A673 (cell line): ENCODE measurements around the gene TREM1. TPM values are rescaled to one million over a fixed set of nuclear protein-coding genes. Genes with fewer than 3 reads are reported as not detected.
"Not testable (repeated sequence)": the region's sequence is repeated elsewhere in the genome, so short reads cannot be mapped to it uniquely, and the experiment has no call there.

Source experiments
- BruUV-seq: library from RNA; stranded (reverse); fragments of 400-500 nt; replicated peaks from 2 replicates; lab custom pipeline; 2021; lab: Mats Ljungman, UMichigan
- CTCF ChIA-PET: fragments of 300-600 bp; sonication (Branson Sonifier 250); formaldehyde crosslinking; loops from one replicate; lab custom pipeline; 2022; ENCODE audit warnings: antibody characterized with exemption; lab: Charles Lee
- POLR2A ChIA-PET: fragments of 300-600 bp; sonication (Branson Sonifier 250); formaldehyde crosslinking; loops from one replicate; lab custom pipeline; 2022; ENCODE audit warnings: antibody characterized with exemption; ENCODE audit not compliant: low non-redundant PET; lab: Charles Lee
- DNase-seq: peaks from one replicate; pipeline ENCODE4 v3.0.0-alpha.2; 2015; ENCODE audit warnings: low spot score
- H3K27ac ChIP-seq: fragments of 200-600 bp; sonication (generic); 2 replicates; pipeline ENCODE4 v1.5.1; 2016; ENCODE audit warnings: mixed run types, low read depth, mild to moderate bottlenecking, mixed read lengths, antibody characterized with exemption, low read length; ENCODE audit not compliant: poor library complexity, severe bottlenecking
- H3K27me3 ChIP-seq: fragments of 200-600 bp; sonication (generic); replicated peaks from 2 replicates; pipeline ENCODE4 v1.6.1; 2017; ENCODE audit warnings: mixed run types, low read depth, mild to moderate bottlenecking, mixed read lengths, antibody characterized with exemption, low read length; ENCODE audit not compliant: insufficient read depth, poor library complexity
- H3K36me3 ChIP-seq: fragments of 200-600 bp; sonication (generic); 2 replicates; pipeline ENCODE4 v1.6.1; 2016; ENCODE audit warnings: mixed run types, mild to moderate bottlenecking, mixed read lengths, antibody characterized with exemption, low read length; ENCODE audit not compliant: insufficient read depth, poor library complexity, severe bottlenecking
- H3K4me1 ChIP-seq: fragments of 200-600 bp; sonication (generic); 2 replicates; pipeline ENCODE4 v1.6.1; 2017; ENCODE audit warnings: mixed run types, mild to moderate bottlenecking, mixed read lengths, antibody characterized with exemption, low read length; ENCODE audit not compliant: insufficient read depth, poor library complexity, severe bottlenecking
- H3K4me3 ChIP-seq: fragments of 200-600 bp; sonication (generic); 2 replicates; pipeline ENCODE4 v1.5.1; 2016; ENCODE audit warnings: low read depth, mixed run types, mild to moderate bottlenecking, mixed read lengths, low read length; ENCODE audit not compliant: poor library complexity, severe bottlenecking
- H3K9me3 ChIP-seq: fragments of 200-600 bp; sonication (generic); 2 replicates; pipeline ENCODE4 v1.6.1; 2016; ENCODE audit warnings: mixed run types, low read depth, mild to moderate bottlenecking, mixed read lengths, antibody characterized with exemption, low read length; ENCODE audit not compliant: poor library complexity, severe bottlenecking
- CTCF ChIP-seq: fragments of 300-800, 200-600 bp; sonication (generic); conservative IDR thresholded peaks from 2 replicates; pipeline ENCODE4 v1.5.1; 2017; ENCODE audit warnings: low read depth, mild to moderate bottlenecking, antibody characterized with exemption, low read length, moderate library complexity, mixed read lengths
- EZH2 ChIP-seq: fragments of 200-600 bp; sonication (generic); IDR thresholded peaks from 2 replicates; pipeline ENCODE4 v1.6.1; 2017; ENCODE audit warnings: borderline replicate concordance, low read depth, mild to moderate bottlenecking, mixed read lengths, antibody characterized with exemption, low read length; ENCODE audit not compliant: poor library complexity, severe bottlenecking
- intact Hi-C: fragments of 100-400 bp; cut with micrococcal nuclease; formaldehyde crosslinking; loops from one replicate; pipeline ENCODE4 v1.10.0; 2022; ENCODE audit not compliant: unreplicated experiment
- total RNA-seq: library from RNA; stranded (reverse); gene quantifications from 2 replicates; pipeline ENCODE4 v1.2.3, GENCODE V29; 2021

TREM1 gene
- total RNA-seq, 1 experiment from 2014 or later = not detected

- DNase-seq = no peak
- Histone ChIP-seq H3K4me1 (no peaks in the 10 kb centered on the region), H3K27ac (no peak overlapping the region), H3K9me3 (no peaks in the 10 kb centered on the region), H3K27me3 (peaks cover 3% of the 10 kb centered on the region), H3K4me3 (no peak overlapping the region), H3K36me3 (no peaks in the 10 kb centered on the region)
- POLR2A ChIA-PET = interaction anchor here (0.6 kb wide), 1 partner anchor 87 kb away, joined by 4 read pairs; no protein-coding TSS in a partner anchor
- CTCF ChIA-PET = interaction anchor here (0.6 kb wide), 1 partner anchor 39 kb away, joined by 3 read pairs; no protein-coding TSS in a partner anchor
- intact Hi-C loops = no loop called here
- BruUV-seq = no TSS peak
- no peak for TF ChIP-seq EZH2
- no peak for TF ChIP-seq CTCF
Observed at GRCh38 chr6:41247882-41248705, 38.4 kb downstream of the TREM1 start.

- CTCF ChIA-PET = interaction anchor here (0.6 kb wide), 1 partner anchor 40 kb away, joined by 3 read pairs; no protein-coding TSS in a partner anchor
- H3K4me3 ChIP-seq = no peak overlapping the region
- TF ChIP-seq EZH2 (no peak), CTCF (no peak)
- peaks cover 8% of the 10 kb centered on the region for H3K27me3 ChIP-seq
- H3K9me3 ChIP-seq = no peaks in the 10 kb centered on the region
- DNase-seq = no peak
- H3K27ac ChIP-seq = no peak overlapping the region
- no peaks in the 10 kb centered on the region for H3K4me1 ChIP-seq
- intact Hi-C loops = no loop called here
- no TSS peak for BruUV-seq
- H3K36me3 ChIP-seq = no peaks in the 10 kb centered on the region
- POLR2A ChIA-PET = interaction anchor here (0.6 kb wide), 1 partner anchor 87 kb away, joined by 4 read pairs; no protein-coding TSS in a partner anchor
Observed at GRCh38 chr6:41247288-41247865, 39.1 kb downstream of the TREM1 start.

DNA sequence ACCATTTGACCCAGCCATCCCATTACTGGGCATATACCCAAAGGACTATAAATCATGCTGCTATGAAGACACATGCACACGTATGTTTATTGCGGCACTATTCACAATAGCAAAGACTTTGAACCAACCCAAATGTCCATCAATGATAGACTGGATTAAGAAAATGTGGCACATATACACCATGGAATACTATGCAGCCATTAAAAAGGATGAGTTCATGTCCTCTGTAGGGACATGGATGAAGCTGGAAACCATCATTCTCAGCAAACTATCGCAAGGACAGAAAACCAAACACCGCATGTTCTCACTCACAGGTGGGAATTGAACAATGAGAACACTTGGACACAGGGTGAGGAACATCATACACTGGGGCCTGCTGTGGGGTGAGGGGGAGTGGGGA lies 40.0 kb downstream of the TREM1 start:
- BruUV-seq, H3K36me3 ChIP-seq, H3K27ac ChIP-seq, H3K4me3 ChIP-seq, intact Hi-C loops, H3K4me1 ChIP-seq, DNase-seq, POLR2A ChIA-PET, H3K9me3 ChIP-seq, CTCF ChIA-PET: not testable (repeated sequence)
- H3K27me3 ChIP-seq = peaks cover 11% of the 10 kb centered on the region
